Sciatic nerve (tissue), 2 donors: ENCODE data around the gene CNBD2. TPM values are rescaled to one million over a fixed set of nuclear protein-coding genes. Genes with fewer than 3 reads are reported as not detected.
"Not testable (repeated sequence)": the region's sequence is repeated elsewhere in the genome, so short reads cannot be mapped to it uniquely, and the experiment has no call there.

Source experiments
- ATAC-seq: fragments of 200-7000 bp; cut with Tn5 transposase; one replicate; pipeline ENCODE4 v1.9.1; 2020; ENCODE audit warnings: mild to moderate bottlenecking, moderate library complexity
- DNase-seq: peaks from one replicate; pipeline ENCODE4 v3.0.0-alpha.2; 2020; ENCODE audit warnings: low spot score
- intact Hi-C: fragments of 100-400 bp; cut with DNase I; formaldehyde crosslinking; loops from one replicate; pipeline ENCODE4 v1.14.2; 2022
- total RNA-seq: library from RNA; stranded (reverse); fragmentation: NEBNext Ultra II Directional; extraction: Animal tissue kit (Norgen Biotek cat#: 25700); gene quantifications from one replicate; pipeline ENCODE4 v1.2.1, GENCODE V29; 2021
- donor health status: DM: no; HTN: no; CAD: no.
- donor health status: DM: no; HTN: no; CAD: no.

CNBD2 gene
- total RNA-seq, 1 donor from 2014 or later, result 4.4 TPM

- DNase-seq (no peak), ATAC-seq (no peak)
- intact Hi-C loops, result no loop called here
Observed at GRCh38 chr20:35971981-35972380, 3.6 kb downstream of the CNBD2 start.

- DNase-seq, result no peak
- no peak for ATAC-seq
- intact Hi-C loops, result no loop called here
Observed at GRCh38 chr20:35972462-35972861, 4.1 kb downstream of the CNBD2 start.

GRCh38 chr20:35974256-35974655 lies 5.9 kb downstream of the CNBD2 start:
- DNase-seq (no peak), ATAC-seq (no peak)
- intact Hi-C loops, result no loop called here

- no peak for ATAC-seq
- DNase-seq, result no peak
- intact Hi-C loops, result no loop called here
Observed at GRCh38 chr20:35975576-35976373, 7.4 kb downstream of the CNBD2 start.

- ATAC-seq, result no peak
- intact Hi-C loops, result no loop called here
- no peak for DNase-seq
Observed at GRCh38 chr20:35978041-35978513, 9.7 kb downstream of the CNBD2 start.

- intact Hi-C loops, result no loop called here
- no peak for ATAC-seq
- no peak for DNase-seq
Observed at GRCh38 chr20:35979544-35979943, 11.2 kb downstream of the CNBD2 start.

- intact Hi-C loops, result no loop called here
- ATAC-seq, result no peak
- DNase-seq, result no peak
Observed at GRCh38 chr20:35981969-35982368, 13.6 kb downstream of the CNBD2 start.

GRCh38 chr20:35984382-35984781 lies 16.0 kb downstream of the CNBD2 start:
- intact Hi-C loops, result no loop called here
- ATAC-seq (no peak), DNase-seq (no peak)

GRCh38 chr20:35985806-35986205 lies 17.4 kb downstream of the CNBD2 start:
- DNase-seq (no peak), ATAC-seq (no peak)
- intact Hi-C loops, result no loop called here

GRCh38 chr20:35988910-35989463 lies 20.6 kb downstream of the CNBD2 start:
- DNase-seq (no peak), ATAC-seq (no peak)
- intact Hi-C loops, result no loop called here

GRCh38 chr20:35991142-35991771 lies 22.9 kb downstream of the CNBD2 start:
- ATAC-seq (no peak), DNase-seq (no peak)
- intact Hi-C loops, result loop anchor here (5.0 kb wide), 1 partner anchor 206 kb away; no protein-coding TSS in a partner anchor

- intact Hi-C loops, result loop anchor here (5.0 kb wide), 1 partner anchor 204 kb away; no protein-coding TSS in a partner anchor
- DNase-seq (no peak), ATAC-seq (peak; percentile 82)
Observed at GRCh38 chr20:35992713-35993335, 24.4 kb downstream of the CNBD2 start.

GRCh38 chr20:35994994-35995453 lies 26.6 kb downstream of the CNBD2 start:
- DNase-seq, result peak; percentile 91
- peak; percentile 95 for ATAC-seq

GRCh38 chr20:35996492-35996891 lies 28.1 kb downstream of the CNBD2 start:
- not testable (repeated sequence) for ATAC-seq, DNase-seq
- intact Hi-C loops, result loop anchor here (5.0 kb wide), 1 partner anchor 141 kb away; no protein-coding TSS in a partner anchor

More at GRCh38 chr20:35994994-35995453, 26.6 kb downstream of the CNBD2 start:
- intact Hi-C loops, result loop anchor here (5.0 kb wide), 2 partner anchors 142 to 202 kb away; no protein-coding TSS in a partner anchor

GRCh38 chr20:36001331-36001730 lies 32.9 kb downstream of the CNBD2 start:
- DNase-seq, intact Hi-C loops, ATAC-seq: not testable (repeated sequence)

GRCh38 chr20:36002855-36003254 lies 34.5 kb downstream of the CNBD2 start:
- no peak for ATAC-seq
- no peak for DNase-seq
- intact Hi-C loops, result no loop called here

GRCh38 chr20:36004045-36004444 lies 35.7 kb downstream of the CNBD2 start:
- intact Hi-C loops, result no loop called here
- no peak for ATAC-seq
- DNase-seq, result no peak

GRCh38 chr20:36008461-36009035 lies 40.2 kb downstream of the CNBD2 start:
- DNase-seq (no peak), ATAC-seq (no peak)
- intact Hi-C loops, result no loop called here

GRCh38 chr20:36010076-36010475 lies 41.7 kb downstream of the CNBD2 start:
- no peak for DNase-seq
- ATAC-seq, result no peak
- intact Hi-C loops, result no loop called here
